Astrocyte (in vitro differentiated cells and primary cell): ENCODE data around the gene CSMD2.

Experiments used
- EZH2 ChIP-seq: IDR thresholded peaks from 2 replicates; pipeline ENCODE4 v1.6.1; 2012; ENCODE audit warnings: mild to moderate bottlenecking, low read length, inconsistent platforms; ENCODE audit not compliant: insufficient read depth
- TF ChIP-seq, protein P1 (sequence below): IDR thresholded peaks from 2 replicates; pipeline ENCODE4 v1.5.1; 2011; ENCODE audit warnings: low read depth, mild to moderate bottlenecking, inconsistent platforms, low read length, moderate library complexity; ENCODE audit not compliant: insufficient read depth

GRCh38 chr1:33957854-33958253 is 207.2 kb downstream of the CSMD2 start:
- TF ChIP-seq, protein P1, sequence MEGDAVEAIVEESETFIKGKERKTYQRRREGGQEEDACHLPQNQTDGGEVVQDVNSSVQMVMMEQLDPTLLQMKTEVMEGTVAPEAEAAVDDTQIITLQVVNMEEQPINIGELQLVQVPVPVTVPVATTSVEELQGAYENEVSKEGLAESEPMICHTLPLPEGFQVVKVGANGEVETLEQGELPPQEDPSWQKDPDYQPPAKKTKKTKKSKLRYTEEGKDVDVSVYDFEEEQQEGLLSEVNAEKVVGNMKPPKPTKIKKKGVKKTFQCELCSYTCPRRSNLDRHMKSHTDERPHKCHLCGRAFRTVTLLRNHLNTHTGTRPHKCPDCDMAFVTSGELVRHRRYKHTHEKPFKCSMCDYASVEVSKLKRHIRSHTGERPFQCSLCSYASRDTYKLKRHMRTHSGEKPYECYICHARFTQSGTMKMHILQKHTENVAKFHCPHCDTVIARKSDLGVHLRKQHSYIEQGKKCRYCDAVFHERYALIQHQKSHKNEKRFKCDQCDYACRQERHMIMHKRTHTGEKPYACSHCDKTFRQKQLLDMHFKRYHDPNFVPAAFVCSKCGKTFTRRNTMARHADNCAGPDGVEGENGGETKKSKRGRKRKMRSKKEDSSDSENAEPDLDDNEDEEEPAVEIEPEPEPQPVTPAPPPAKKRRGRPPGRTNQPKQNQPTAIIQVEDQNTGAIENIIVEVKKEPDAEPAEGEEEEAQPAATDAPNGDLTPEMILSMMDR: no peak
- TF ChIP-seq EZH2: no peak
